ENCODE measurements around the gene BHLHE41. TPM values are rescaled to one million over a fixed set of nuclear protein-coding genes. Genes with fewer than 3 reads are reported as not detected.

The BHLHE41 gene
- total and polyA plus RNA-seq, 4 donors = 13.4 to 61.6 (median 28.2) TPM

- DNase-seq (ENCODE audit: low read depth in 4 of 6, low spot score in 6 of 6) = no peak
- no peaks in the 10 kb centered on the region for H3K36me3 ChIP-seq (ENCODE audit: control insufficient read depth, insufficient read depth, low read length)
- H3K27ac ChIP-seq (ENCODE audit: low read depth, low read length) = peak overlapping the region; percentile 65
- WGBS (ENCODE audit: insufficient coverage) = 60% methylated on average over 2 of the region's 3 CpGs
- peaks cover 7% of the 10 kb centered on the region for H3K4me1 ChIP-seq (ENCODE audit: control insufficient read depth, insufficient read depth, low read length)
- H3K4me3 ChIP-seq (ENCODE audit: low read depth, low read length) = no peak overlapping the region
- no peaks in the 10 kb centered on the region for H3K9me3 ChIP-seq (ENCODE audit: control insufficient read depth, insufficient read depth, low read length)
- H3K27me3 ChIP-seq (ENCODE audit: control insufficient read depth, insufficient read depth, low read length) = no peaks in the 10 kb centered on the region
These were observed 10.7 kb upstream of the BHLHE41 start for GRCh38 chr12:26135571-26135970.

- H3K9me3 ChIP-seq (ENCODE audit: control insufficient read depth, insufficient read depth, low read length) = no peaks in the 10 kb centered on the region
- 28% methylated on average over 5 of the region's 5 CpGs for WGBS (ENCODE audit: insufficient coverage)
These were observed 10.2 kb upstream of the BHLHE41 start for GRCh38 chr12:26135010-26135420.

GRCh38 chr12:26134540-26134939 lies 9.7 kb upstream of the BHLHE41 start:
- H3K9me3 ChIP-seq (ENCODE audit: control insufficient read depth, insufficient read depth, low read length) = no peaks in the 10 kb centered on the region
- peaks cover 7% of the 10 kb centered on the region for H3K4me1 ChIP-seq (ENCODE audit: control insufficient read depth, insufficient read depth, low read length)
- H3K36me3 ChIP-seq (ENCODE audit: control insufficient read depth, insufficient read depth, low read length) = no peaks in the 10 kb centered on the region
- DNase-seq (ENCODE audit: low read depth in 4 of 6, low spot score in 6 of 6) = no peak
- no peaks in the 10 kb centered on the region for H3K27me3 ChIP-seq (ENCODE audit: control insufficient read depth, insufficient read depth, low read length)
- peak overlapping the region; percentile 65 for H3K27ac ChIP-seq (ENCODE audit: low read depth, low read length)
- peak overlapping the region; percentile 4 for H3K4me3 ChIP-seq (ENCODE audit: low read depth, low read length)

More at GRCh38 chr12:26135010-26135420, 10.2 kb upstream of the BHLHE41 start:
- Histone ChIP-seq H3K4me3 (ENCODE audit: low read depth, low read length) (peak overlapping the region; percentile 4), H3K4me1 (ENCODE audit: control insufficient read depth, insufficient read depth, low read length) (peaks cover 7% of the 10 kb centered on the region), H3K27me3 (ENCODE audit: control insufficient read depth, insufficient read depth, low read length) (no peaks in the 10 kb centered on the region), H3K36me3 (ENCODE audit: control insufficient read depth, insufficient read depth, low read length) (no peaks in the 10 kb centered on the region), H3K27ac (ENCODE audit: low read depth, low read length) (peak overlapping the region; percentile 65)
- DNase-seq (ENCODE audit: low read depth in 4 of 6, low spot score in 6 of 6) = peak in 5 of 6 donors; percentile 76 to 91 (median 82)

- no peak overlapping the region for H3K27ac ChIP-seq (ENCODE audit: low read depth, low read length)
- no peaks in the 10 kb centered on the region for H3K27me3 ChIP-seq (ENCODE audit: control insufficient read depth, insufficient read depth, low read length)
- H3K4me1 ChIP-seq (ENCODE audit: control insufficient read depth, insufficient read depth, low read length) = peaks cover 7% of the 10 kb centered on the region
- DNase-seq (ENCODE audit: low read depth in 4 of 6, low spot score in 6 of 6) = no peak
- no peaks in the 10 kb centered on the region for H3K9me3 ChIP-seq (ENCODE audit: control insufficient read depth, insufficient read depth, low read length)
- no peaks in the 10 kb centered on the region for H3K36me3 ChIP-seq (ENCODE audit: control insufficient read depth, insufficient read depth, low read length)
- H3K4me3 ChIP-seq (ENCODE audit: low read depth, low read length) = no peak overlapping the region
These were observed 8.7 kb upstream of the BHLHE41 start for GRCh38 chr12:26133521-26133920.

GRCh38 chr12:26132866-26133265 lies 8.0 kb upstream of the BHLHE41 start:
- Histone ChIP-seq H3K4me3 (ENCODE audit: low read depth, low read length) (no peak overlapping the region), H3K4me1 (ENCODE audit: control insufficient read depth, insufficient read depth, low read length) (peaks cover 7% of the 10 kb centered on the region), H3K27me3 (ENCODE audit: control insufficient read depth, insufficient read depth, low read length) (no peaks in the 10 kb centered on the region), H3K27ac (ENCODE audit: low read depth, low read length) (no peak overlapping the region), H3K9me3 (ENCODE audit: control insufficient read depth, insufficient read depth, low read length) (no peaks in the 10 kb centered on the region), H3K36me3 (ENCODE audit: control insufficient read depth, insufficient read depth, low read length) (no peaks in the 10 kb centered on the region)
- 90% methylated on average over 1 of the region's 1 CpG for WGBS (ENCODE audit: insufficient coverage)
- no peak for DNase-seq (ENCODE audit: low read depth in 4 of 6, low spot score in 6 of 6)

- WGBS (ENCODE audit: insufficient coverage) = no CpG with 5 or more reads among the region's 1 CpG
These were observed 7.1 kb upstream of the BHLHE41 start for GRCh38 chr12:26131936-26132335.

GRCh38 chr12:26130728-26131127 lies 5.9 kb upstream of the BHLHE41 start:
- Histone ChIP-seq H3K4me1 (ENCODE audit: control insufficient read depth, insufficient read depth, low read length) (peaks cover 9% of the 10 kb centered on the region), H3K9me3 (ENCODE audit: control insufficient read depth, insufficient read depth, low read length) (no peaks in the 10 kb centered on the region), H3K36me3 (ENCODE audit: control insufficient read depth, insufficient read depth, low read length) (no peaks in the 10 kb centered on the region), H3K27ac (ENCODE audit: low read depth, low read length) (no peak overlapping the region), H3K4me3 (ENCODE audit: low read depth, low read length) (no peak overlapping the region), H3K27me3 (ENCODE audit: control insufficient read depth, insufficient read depth, low read length) (no peaks in the 10 kb centered on the region)
- DNase-seq (ENCODE audit: low read depth in 4 of 6, low spot score in 6 of 6) = no peak
- WGBS (ENCODE audit: insufficient coverage) = no CpG with 5 or more reads among the region's 3 CpGs

More at GRCh38 chr12:26131936-26132335, 7.1 kb upstream of the BHLHE41 start:
- Histone ChIP-seq H3K27ac (ENCODE audit: low read depth, low read length) (no peak overlapping the region), H3K4me1 (ENCODE audit: control insufficient read depth, insufficient read depth, low read length) (peaks cover 7% of the 10 kb centered on the region), H3K9me3 (ENCODE audit: control insufficient read depth, insufficient read depth, low read length) (no peaks in the 10 kb centered on the region), H3K36me3 (ENCODE audit: control insufficient read depth, insufficient read depth, low read length) (no peaks in the 10 kb centered on the region), H3K4me3 (ENCODE audit: low read depth, low read length) (no peak overlapping the region), H3K27me3 (ENCODE audit: control insufficient read depth, insufficient read depth, low read length) (no peaks in the 10 kb centered on the region)
- DNase-seq (ENCODE audit: low read depth in 4 of 6, low spot score in 6 of 6) = no peak

GRCh38 chr12:26128168-26128567 lies 3.3 kb upstream of the BHLHE41 start:
- no peaks in the 10 kb centered on the region for H3K9me3 ChIP-seq (ENCODE audit: control insufficient read depth, insufficient read depth, low read length)
- H3K36me3 ChIP-seq (ENCODE audit: control insufficient read depth, insufficient read depth, low read length) = no peaks in the 10 kb centered on the region
- no peak for DNase-seq (ENCODE audit: low read depth in 4 of 6, low spot score in 6 of 6)
- no peak overlapping the region for H3K4me3 ChIP-seq (ENCODE audit: low read depth, low read length)
- H3K4me1 ChIP-seq (ENCODE audit: control insufficient read depth, insufficient read depth, low read length) = peaks cover 6% of the 10 kb centered on the region
- H3K27me3 ChIP-seq (ENCODE audit: control insufficient read depth, insufficient read depth, low read length) = peaks cover 5% of the 10 kb centered on the region
- no peak overlapping the region for H3K27ac ChIP-seq (ENCODE audit: low read depth, low read length)

GRCh38 chr12:26127404-26127803 lies 2.6 kb upstream of the BHLHE41 start:
- H3K27ac ChIP-seq (ENCODE audit: low read depth, low read length) = no peak overlapping the region
- H3K4me3 ChIP-seq (ENCODE audit: low read depth, low read length) = no peak overlapping the region
- no peak for DNase-seq (ENCODE audit: low read depth in 4 of 6, low spot score in 6 of 6)
- 55% methylated on average over 2 of the region's 2 CpGs for WGBS (ENCODE audit: insufficient coverage)
- peaks cover 5% of the 10 kb centered on the region for H3K27me3 ChIP-seq (ENCODE audit: control insufficient read depth, insufficient read depth, low read length)
- H3K4me1 ChIP-seq (ENCODE audit: control insufficient read depth, insufficient read depth, low read length) = peaks cover 7% of the 10 kb centered on the region
- no peaks in the 10 kb centered on the region for H3K36me3 ChIP-seq (ENCODE audit: control insufficient read depth, insufficient read depth, low read length)
- H3K9me3 ChIP-seq (ENCODE audit: control insufficient read depth, insufficient read depth, low read length) = no peaks in the 10 kb centered on the region

GRCh38 chr12:26126340-26127284 lies 1.8 kb upstream of the BHLHE41 start:
- peak overlapping the region; percentile 73 for H3K4me3 ChIP-seq (ENCODE audit: low read depth, low read length)
- peaks cover 5% of the 10 kb centered on the region for H3K27me3 ChIP-seq (ENCODE audit: control insufficient read depth, insufficient read depth, low read length)
- no peaks in the 10 kb centered on the region for H3K36me3 ChIP-seq (ENCODE audit: control insufficient read depth, insufficient read depth, low read length)
- H3K4me1 ChIP-seq (ENCODE audit: control insufficient read depth, insufficient read depth, low read length) = peaks cover 7% of the 10 kb centered on the region
- peak overlapping the region; percentile 91 for H3K27ac ChIP-seq (ENCODE audit: low read depth, low read length)
- DNase-seq (ENCODE audit: low read depth in 4 of 6, low spot score in 6 of 6) = peak in 5 of 6 donors; percentile 62 to 93 (median 76)
- WGBS (ENCODE audit: insufficient coverage) = 2% methylated on average over 47 of the region's 60 CpGs
- H3K9me3 ChIP-seq (ENCODE audit: control insufficient read depth, insufficient read depth, low read length) = no peaks in the 10 kb centered on the region
